H1 (cell line): ENCODE measurements around the gene CDC42BPB. TPM values are rescaled to one million over a fixed set of nuclear protein-coding genes. Genes with fewer than 3 reads are reported as not detected.

Experiments used
- CHD2 ChIP-seq: IDR thresholded peaks from 2 replicates; pipeline ENCODE4 v1.6.1; 2012; ENCODE audit warnings: low read length, improper control_type of control experiment
- EGR1 ChIP-seq: IDR thresholded peaks from 2 replicates; pipeline ENCODE4 v1.6.1; 2011; ENCODE audit warnings: low read depth, low read length, borderline replicate concordance
- KDM5A ChIP-seq: fragments of 200-600 bp; IDR thresholded peaks from 2 replicates; pipeline ENCODE4 v1.7.1; 2012; ENCODE audit warnings: mild to moderate bottlenecking, low read length, inconsistent platforms, mixed read lengths
- MAFK ChIP-seq: IDR thresholded peaks from 2 replicates; pipeline ENCODE4 v1.6.1; 2012; ENCODE audit warnings: low read depth, mild to moderate bottlenecking, improper control_type of control experiment, low read length
- MAX ChIP-seq: IDR thresholded peaks from 2 replicates; pipeline ENCODE4 v1.6.1; 2012; ENCODE audit warnings: inconsistent platforms
- NANOG ChIP-seq: IDR thresholded peaks from 2 replicates; pipeline ENCODE4 v1.6.1; 2011; ENCODE audit warnings: low read length, low read depth, mild to moderate bottlenecking, inconsistent platforms; ENCODE audit not compliant: insufficient read depth, poor library complexity, severe bottlenecking
- PHF8 ChIP-seq: fragments of 200-600 bp; sonication (generic); conservative IDR thresholded peaks from 2 replicates; pipeline ENCODE4 v1.7.1; 2012; ENCODE audit warnings: low read depth, mild to moderate bottlenecking, inconsistent platforms, low read length, moderate library complexity
- TBP ChIP-seq: IDR thresholded peaks from 2 replicates; pipeline ENCODE4 v1.6.1; 2011; ENCODE audit warnings: low read depth, low read length, improper control_type of control experiment
- TCF12 ChIP-seq: IDR thresholded peaks from 2 replicates; pipeline ENCODE4 v1.6.1; 2011; ENCODE audit warnings: low read depth, mild to moderate bottlenecking, low read length
- polyA plus RNA-seq, 7 experiments: library from polyadenylated mRNA; depleted of rRNA in 3 of 7; stranded (reverse) in 5 of 7; unstranded in 2 of 7; fragments of >200 nt in 5 of 7; fragments of 200-250 nt in 2 of 7; gene quantifications; 1 replicate in 5 of 7; 2 replicates in 1 of 7; 4 replicates in 1 of 7; pipeline versions ENCODE4 v1.2.1 to v1.2.3, GENCODE V29; 2011 to 2013; ENCODE audit warnings: missing spikeins in 2 of 7, mixed read lengths in 2 of 7
- total RNA-seq: library from RNA; stranded (reverse); fragmentation: NEBNext Ultra II Directional; extraction: Animal tissue kit (Norgen Biotek cat#: 25700); gene quantifications from 2 replicates; pipeline ENCODE4 v1.2.1, GENCODE V29; 2021

CDC42BPB gene
- total and polyA plus RNA-seq, 2 of the 8 experiments (the other 6 are each of a cell fraction or from before 2014, with no cell fraction given), result 51.2 to 88.2 TPM

- TF ChIP-seq EGR1 (no peak), CHD2 (no peak), PHF8 (no peak), NANOG (no peak), MAFK (no peak), KDM5A (no peak), TBP (no peak), TCF12 (no peak), MAX (no peak)
Observed at GRCh38 chr14:102917056-102917385, 140.3 kb downstream of the CDC42BPB start (continued).
